ENCODE data around the gene HIPK2. TPM values are rescaled to one million over a fixed set of nuclear protein-coding genes. Genes with fewer than 3 reads are reported as not detected.

Gene HIPK2
- total RNA-seq, 1 donor from 2014 or later: 27.6 TPM

GRCh38 chr7:139710036-139710435 is 67.8 kb downstream of the HIPK2 start:
- Mint-ChIP-seq H3K27ac (no peak overlapping the region), H3K4me1 (ENCODE audit: low read depth) (no peaks in the 10 kb centered on the region), H3K27me3 (ENCODE audit: low read depth) (no peaks in the 10 kb centered on the region), H3K9me3 (no peaks in the 10 kb centered on the region), H3K36me3 (ENCODE audit: low read depth) (peaks cover 8% of the 10 kb centered on the region), H3K4me3 (ENCODE audit: low read depth) (no peak overlapping the region)
- no peak for DNase-seq (ENCODE audit: low spot score)
- intact Hi-C loops (cut with micrococcal nuclease): no loop called here

DNA sequence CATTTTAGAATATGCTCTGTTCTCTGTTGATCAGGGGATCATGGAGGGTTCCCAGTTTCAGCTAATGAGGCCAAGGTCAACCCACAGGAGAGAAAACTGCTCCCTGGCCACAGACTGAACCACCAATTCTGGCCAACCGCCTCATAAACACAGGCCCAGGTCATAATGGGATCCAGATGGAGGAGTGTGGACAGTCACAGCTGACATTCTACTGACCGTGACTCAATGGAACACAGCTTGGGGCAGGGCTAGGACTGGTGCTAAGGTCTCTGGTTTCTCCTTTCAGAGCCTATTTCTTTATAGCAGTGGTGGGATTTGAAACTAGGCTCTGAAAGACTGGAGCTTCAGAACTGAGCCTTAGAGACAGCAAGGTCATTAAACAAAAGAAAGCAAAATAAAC is 68.3 kb downstream of the HIPK2 start:
- Mint-ChIP-seq H3K9me3 (no peaks in the 10 kb centered on the region), H3K27me3 (ENCODE audit: low read depth) (no peaks in the 10 kb centered on the region), H3K36me3 (ENCODE audit: low read depth) (peaks cover 8% of the 10 kb centered on the region), H3K27ac (no peak overlapping the region), H3K4me1 (ENCODE audit: low read depth) (peaks cover 4% of the 10 kb centered on the region), H3K4me3 (ENCODE audit: low read depth) (no peak overlapping the region)
- intact Hi-C loops (cut with micrococcal nuclease): no loop called here
- no peak for DNase-seq (ENCODE audit: low spot score)

DNA sequence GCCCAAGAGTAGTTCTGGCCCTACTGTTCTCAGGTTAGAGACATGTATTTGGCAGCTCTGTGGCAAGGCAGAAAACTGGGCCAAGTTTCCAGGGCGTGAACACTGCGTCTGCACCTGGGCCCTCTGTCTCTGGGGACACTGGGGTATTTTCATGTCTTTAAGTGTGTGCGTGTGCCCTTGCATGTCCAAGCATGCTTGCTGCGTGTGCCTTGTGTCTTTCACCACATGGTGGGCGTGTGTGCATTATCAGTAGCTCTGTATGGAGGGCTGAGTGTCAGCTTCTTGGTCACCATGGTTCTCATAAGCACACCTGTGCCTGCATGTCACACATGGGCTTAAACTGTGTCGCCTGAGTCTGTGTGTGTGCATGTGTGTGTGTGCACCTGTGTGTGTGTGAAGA is 69.3 kb downstream of the HIPK2 start:
- no peak for DNase-seq (ENCODE audit: low spot score)
- H3K36me3 Mint-ChIP-seq (ENCODE audit: low read depth): peaks cover 8% of the 10 kb centered on the region
- no peaks in the 10 kb centered on the region for H3K27me3 Mint-ChIP-seq (ENCODE audit: low read depth)
- intact Hi-C loops (cut with micrococcal nuclease): no loop called here
- H3K4me1 Mint-ChIP-seq (ENCODE audit: low read depth): peaks cover 11% of the 10 kb centered on the region
- H3K27ac Mint-ChIP-seq: no peak overlapping the region
- H3K4me3 Mint-ChIP-seq (ENCODE audit: low read depth): no peak overlapping the region
- no peaks in the 10 kb centered on the region for H3K9me3 Mint-ChIP-seq

GRCh38 chr7:139706837-139707236 is 71.0 kb downstream of the HIPK2 start:
- H3K27me3 Mint-ChIP-seq (ENCODE audit: low read depth): no peaks in the 10 kb centered on the region
- no peak for DNase-seq (ENCODE audit: low spot score)
- peaks cover 11% of the 10 kb centered on the region for H3K4me1 Mint-ChIP-seq (ENCODE audit: low read depth)
- no peaks in the 10 kb centered on the region for H3K9me3 Mint-ChIP-seq
- H3K27ac Mint-ChIP-seq: no peak overlapping the region
- H3K4me3 Mint-ChIP-seq (ENCODE audit: low read depth): no peak overlapping the region
- intact Hi-C loops (cut with micrococcal nuclease): no loop called here
- H3K36me3 Mint-ChIP-seq (ENCODE audit: low read depth): peaks cover 8% of the 10 kb centered on the region

- no peak overlapping the region for H3K27ac Mint-ChIP-seq
- no peaks in the 10 kb centered on the region for H3K36me3 Mint-ChIP-seq (ENCODE audit: low read depth)
- intact Hi-C loops (cut with micrococcal nuclease): no loop called here
- H3K9me3 Mint-ChIP-seq: no peaks in the 10 kb centered on the region
- peaks cover 15% of the 10 kb centered on the region for H3K4me1 Mint-ChIP-seq (ENCODE audit: low read depth)
- DNase-seq (ENCODE audit: low spot score): no peak
- H3K27me3 Mint-ChIP-seq (ENCODE audit: low read depth): no peaks in the 10 kb centered on the region
- no peak overlapping the region for H3K4me3 Mint-ChIP-seq (ENCODE audit: low read depth)
Measured at GRCh38 chr7:139704308-139704879, 73.4 kb downstream of the HIPK2 start.

- intact Hi-C loops (cut with micrococcal nuclease): no loop called here
- Mint-ChIP-seq H3K4me3 (ENCODE audit: low read depth) (no peak overlapping the region), H3K27me3 (ENCODE audit: low read depth) (no peaks in the 10 kb centered on the region), H3K27ac (no peak overlapping the region), H3K36me3 (ENCODE audit: low read depth) (no peaks in the 10 kb centered on the region), H3K4me1 (ENCODE audit: low read depth) (peaks cover 15% of the 10 kb centered on the region), H3K9me3 (no peaks in the 10 kb centered on the region)
- no peak for DNase-seq (ENCODE audit: low spot score)
Measured at GRCh38 chr7:139703487-139704307, 74.1 kb downstream of the HIPK2 start.

DNA sequence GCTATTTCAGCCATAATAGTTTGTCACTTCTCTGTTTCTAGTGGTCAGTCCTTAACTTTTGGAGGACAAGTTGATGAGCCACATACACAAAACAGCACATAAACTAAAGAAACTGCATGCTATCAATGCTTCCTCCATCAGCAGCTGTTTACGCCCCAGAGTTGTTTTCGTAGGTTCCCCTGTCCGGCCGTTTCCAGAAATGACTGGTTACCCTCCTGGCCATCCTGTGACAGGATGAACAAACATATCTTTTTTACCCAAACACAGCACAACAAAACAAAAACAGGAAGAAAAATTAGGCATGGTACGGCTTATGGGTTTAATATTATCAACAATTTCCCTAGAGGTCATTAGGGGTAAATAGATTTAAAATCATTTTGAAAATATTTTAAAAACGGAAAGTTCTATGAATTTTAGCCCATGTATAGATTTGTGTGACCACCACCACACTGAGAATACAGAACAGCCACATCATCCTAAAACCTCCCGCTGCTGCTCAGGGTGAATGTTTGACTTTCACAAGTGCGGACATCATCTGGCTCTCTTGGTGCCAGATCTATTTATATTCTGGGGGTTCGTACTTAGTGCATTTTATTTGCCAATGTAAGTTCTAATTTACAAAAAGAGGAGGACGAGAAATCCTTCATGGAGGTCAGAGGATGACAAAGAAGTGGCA is 74.8 kb downstream of the HIPK2 start:
- Mint-ChIP-seq H3K9me3 (no peaks in the 10 kb centered on the region), H3K4me1 (ENCODE audit: low read depth) (peaks cover 15% of the 10 kb centered on the region), H3K4me3 (ENCODE audit: low read depth) (no peak overlapping the region), H3K27me3 (ENCODE audit: low read depth) (no peaks in the 10 kb centered on the region), H3K36me3 (ENCODE audit: low read depth) (peaks cover 4% of the 10 kb centered on the region), H3K27ac (no peak overlapping the region)
- intact Hi-C loops (cut with micrococcal nuclease): no loop called here
- no peak for DNase-seq (ENCODE audit: low spot score)

DNA sequence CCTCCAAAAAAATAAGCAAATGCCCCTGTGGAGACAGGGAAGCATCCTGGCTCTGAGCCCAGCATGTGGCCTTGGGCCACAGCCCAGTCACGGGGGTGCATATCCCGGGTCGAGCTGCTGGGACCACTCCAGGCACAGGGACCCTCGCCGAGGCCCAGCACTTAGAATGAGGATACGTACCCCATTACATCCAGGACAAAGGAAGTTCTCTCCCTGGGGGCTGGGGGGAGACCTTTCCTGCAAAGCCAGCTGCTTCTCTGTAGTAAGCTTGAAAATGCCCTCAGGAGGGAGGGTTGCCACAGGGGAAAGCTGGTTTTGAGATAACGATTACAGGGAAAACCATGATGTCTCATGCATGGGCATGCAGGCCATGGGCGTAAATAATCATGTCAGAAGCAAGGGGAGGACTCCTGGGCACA is 75.5 kb downstream of the HIPK2 start:
- peaks cover 15% of the 10 kb centered on the region for H3K4me1 Mint-ChIP-seq (ENCODE audit: low read depth)
- H3K27me3 Mint-ChIP-seq (ENCODE audit: low read depth): no peaks in the 10 kb centered on the region
- intact Hi-C loops (cut with micrococcal nuclease): no loop called here
- DNase-seq (ENCODE audit: low spot score): no peak
- peaks cover 5% of the 10 kb centered on the region for H3K36me3 Mint-ChIP-seq (ENCODE audit: low read depth)
- H3K4me3 Mint-ChIP-seq (ENCODE audit: low read depth): no peak overlapping the region
- H3K9me3 Mint-ChIP-seq: no peaks in the 10 kb centered on the region
- no peak overlapping the region for H3K27ac Mint-ChIP-seq

DNA sequence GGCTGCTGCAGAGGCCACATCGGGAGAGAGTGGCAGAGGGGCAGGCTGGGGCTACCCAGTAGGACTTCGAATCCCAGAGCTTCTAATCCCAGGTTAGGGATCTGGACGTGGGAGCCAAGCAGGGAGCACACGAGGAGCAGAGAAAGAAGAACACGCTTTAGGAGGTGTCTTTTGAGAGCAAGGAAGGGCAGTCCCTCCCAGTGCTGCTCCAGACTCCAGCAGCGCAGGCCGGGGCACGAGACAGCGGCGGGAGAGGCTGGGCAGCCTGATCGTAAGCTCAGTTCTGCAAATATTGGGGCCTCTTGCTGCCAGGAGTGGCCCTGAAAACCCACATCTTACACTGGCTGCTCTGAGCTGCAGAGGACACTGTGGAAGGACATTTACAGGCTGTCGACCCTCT is 75.9 kb downstream of the HIPK2 start:
- Mint-ChIP-seq H3K27ac (no peak overlapping the region), H3K4me3 (ENCODE audit: low read depth) (no peak overlapping the region), H3K36me3 (ENCODE audit: low read depth) (peaks cover 5% of the 10 kb centered on the region), H3K27me3 (ENCODE audit: low read depth) (no peaks in the 10 kb centered on the region), H3K9me3 (no peaks in the 10 kb centered on the region), H3K4me1 (ENCODE audit: low read depth) (peaks cover 19% of the 10 kb centered on the region)
- DNase-seq (ENCODE audit: low spot score): no peak
- intact Hi-C loops (cut with micrococcal nuclease): no loop called here

DNA sequence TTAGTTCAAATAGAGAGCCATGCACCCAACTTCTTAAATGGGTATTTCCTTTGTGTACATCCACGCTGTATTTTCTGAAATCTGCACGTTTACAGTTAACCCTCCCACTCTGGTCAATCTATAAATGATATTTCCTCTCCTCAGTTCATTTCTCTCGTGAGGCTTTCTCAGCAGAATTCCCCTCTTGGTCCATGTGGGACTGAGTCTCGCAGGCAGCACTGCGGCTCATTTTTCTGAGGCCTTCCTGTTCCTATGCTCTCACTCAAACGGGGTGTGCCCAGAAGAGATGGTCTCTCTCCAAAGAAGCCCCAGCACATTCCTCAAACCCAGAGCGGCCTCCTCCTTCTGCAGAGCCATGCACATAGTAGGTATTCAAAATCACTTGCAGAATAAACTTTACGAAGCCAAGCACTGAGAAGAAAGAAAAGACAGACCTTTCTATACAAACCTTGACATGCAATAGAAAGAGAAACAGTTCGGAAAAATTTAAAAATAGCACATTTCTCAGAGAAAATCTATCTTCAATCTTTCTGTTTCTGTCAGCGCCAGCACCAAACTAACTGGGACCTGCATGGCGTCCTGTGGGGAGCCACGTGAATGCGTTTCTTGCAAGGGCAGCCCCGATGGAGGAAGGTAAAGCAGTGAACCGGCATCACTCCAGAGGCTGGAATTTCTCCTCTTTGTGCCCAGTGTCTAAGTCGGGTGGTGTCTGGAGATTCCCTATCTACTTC is 77.1 kb downstream of the HIPK2 start:
- no peak for DNase-seq (ENCODE audit: low spot score)
- Mint-ChIP-seq H3K9me3 (no peaks in the 10 kb centered on the region), H3K27ac (peak overlapping the region; percentile 83), H3K36me3 (ENCODE audit: low read depth) (peaks cover 5% of the 10 kb centered on the region), H3K4me3 (ENCODE audit: low read depth) (no peak overlapping the region), H3K27me3 (ENCODE audit: low read depth) (no peaks in the 10 kb centered on the region), H3K4me1 (ENCODE audit: low read depth) (peaks cover 29% of the 10 kb centered on the region)
- intact Hi-C loops (cut with micrococcal nuclease): loop anchor here (1.0 kb wide), 1 partner anchor 18 kb away; no protein-coding TSS in a partner anchor

DNA sequence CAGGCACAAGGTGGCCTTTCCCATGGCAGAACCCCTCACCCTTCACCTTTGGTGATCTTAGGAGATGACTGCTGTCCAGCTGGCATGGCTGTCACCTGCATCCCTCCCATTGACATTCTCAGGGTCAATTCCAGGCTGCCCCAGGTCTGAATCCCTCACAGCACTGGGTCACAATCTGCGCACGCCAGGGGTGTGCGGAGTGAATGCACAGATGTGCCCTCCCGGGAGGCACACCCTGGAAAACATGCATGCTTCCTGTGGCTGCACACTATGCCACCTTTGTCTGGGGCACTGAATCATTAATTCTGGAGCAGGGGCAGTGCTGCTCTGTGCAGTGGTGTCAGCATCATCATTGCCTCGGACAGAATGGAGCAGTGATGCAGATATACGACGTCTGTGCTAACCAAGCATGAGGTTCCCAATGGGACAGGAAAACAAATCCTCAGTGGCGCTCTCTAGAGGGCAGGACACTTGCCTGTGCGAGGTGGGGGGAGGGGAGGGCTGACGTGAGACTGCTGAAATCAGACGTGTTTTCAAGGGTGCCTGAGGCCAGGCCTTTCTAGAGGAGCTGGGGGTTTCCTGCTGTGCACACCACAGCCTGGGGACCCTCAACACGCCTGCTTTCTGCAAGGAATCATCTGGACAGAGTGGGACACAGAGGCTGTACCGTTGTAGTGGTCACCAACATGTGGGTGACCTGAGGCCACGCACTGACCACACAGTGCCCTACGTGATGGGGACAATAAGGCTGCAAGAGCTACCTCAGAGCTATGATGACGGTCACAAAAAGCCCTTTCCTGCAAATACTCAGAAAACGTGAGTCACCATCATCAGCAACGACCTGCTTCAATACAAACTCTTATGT is 77.9 kb downstream of the HIPK2 start:
- H3K4me3 Mint-ChIP-seq (ENCODE audit: low read depth): no peak overlapping the region
- intact Hi-C loops (cut with micrococcal nuclease): loop anchor here (1.0 kb wide), 1 partner anchor 18 kb away; no protein-coding TSS in a partner anchor
- no peak for DNase-seq (ENCODE audit: low spot score)
- H3K27ac Mint-ChIP-seq: peak overlapping the region; percentile 83
- H3K36me3 Mint-ChIP-seq (ENCODE audit: low read depth): peaks cover 5% of the 10 kb centered on the region
- H3K27me3 Mint-ChIP-seq (ENCODE audit: low read depth): no peaks in the 10 kb centered on the region
- peaks cover 32% of the 10 kb centered on the region for H3K4me1 Mint-ChIP-seq (ENCODE audit: low read depth)
- H3K9me3 Mint-ChIP-seq: no peaks in the 10 kb centered on the region

DNA sequence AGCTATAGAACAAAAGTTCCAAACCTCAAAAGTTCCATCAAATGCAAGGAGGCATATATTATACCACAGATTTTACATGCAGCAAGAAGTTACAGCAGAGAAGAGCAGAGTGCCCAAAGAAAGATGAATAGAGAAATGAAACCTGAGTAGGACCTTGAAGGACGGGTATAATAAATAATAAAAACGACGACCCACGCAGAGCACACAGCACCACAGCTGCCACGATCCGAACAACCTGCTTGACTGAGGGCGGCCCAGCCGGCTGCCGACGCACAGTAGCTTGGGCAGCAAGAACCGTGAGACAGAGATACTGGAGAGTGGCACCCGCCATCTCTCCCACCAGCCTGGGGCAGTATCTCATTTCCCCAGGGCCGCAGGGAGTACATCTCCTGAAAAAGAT is 79.0 kb downstream of the HIPK2 start:
- Mint-ChIP-seq H3K9me3 (no peaks in the 10 kb centered on the region), H3K36me3 (ENCODE audit: low read depth) (peaks cover 5% of the 10 kb centered on the region), H3K27ac (no peak overlapping the region), H3K4me1 (ENCODE audit: low read depth) (peaks cover 22% of the 10 kb centered on the region), H3K4me3 (ENCODE audit: low read depth) (no peak overlapping the region), H3K27me3 (ENCODE audit: low read depth) (no peaks in the 10 kb centered on the region)
- no peak for DNase-seq (ENCODE audit: low spot score)
- intact Hi-C loops (cut with micrococcal nuclease): no loop called here

Data from activated T-helper 2 cell treated with anti-CD3 and anti-CD28 coated beads, Interferon-gamma antibody, Interleukin-2, Interleukin-4, amounts not matched to agents 10 μg/mL and 5 μg/mL and 100 μg/mL, durations not matched to agents 14 hours and 24 hours and 36 hours (primary cell).